Left ventricle myocardium inferior (tissue), 1 donor: ENCODE results near the gene NSUN3. TPM values are rescaled to one million over a fixed set of nuclear protein-coding genes. Genes with fewer than 3 reads are reported as not detected.

Experiments
- DNase-seq: peaks from one replicate; pipeline ENCODE4 v3.0.0-alpha.2; 2020
- H3K27ac ChIP-seq: fragments of 200-600 bp; replicated peaks from 2 replicates; pipeline ENCODE4 v1.8.0; 2021
- H3K27me3 ChIP-seq: fragments of 200-600 bp; 2 replicates; pipeline ENCODE4 v1.8.0; 2021; ENCODE audit warnings: low read depth
- H3K36me3 ChIP-seq: fragments of 200-600 bp; 2 replicates; pipeline ENCODE4 v1.8.0; 2021
- H3K4me1 ChIP-seq: fragments of 200-600 bp; 2 replicates; pipeline ENCODE4 v1.8.0; 2021
- H3K4me3 ChIP-seq: fragments of 200-600 bp; 2 replicates; pipeline ENCODE4 v1.8.0; 2021; ENCODE audit warnings: mild to moderate bottlenecking, moderate library complexity
- H3K9me3 ChIP-seq: fragments of 200-600 bp; replicated peaks from 2 replicates; pipeline ENCODE4 v1.8.0; 2021
- CTCF ChIP-seq: fragments of 200-600 bp; IDR thresholded peaks from 2 replicates; pipeline ENCODE4 v1.8.0; 2021; ENCODE audit warnings: antibody characterized with exemption, mild to moderate bottlenecking, borderline replicate concordance
- intact Hi-C: fragments of 100-400 bp; cut with micrococcal nuclease; formaldehyde crosslinking; loops from one replicate; pipeline ENCODE4 v1.11.0; 2022
- total RNA-seq: library from RNA; stranded (reverse); fragmentation: NEBNext Ultra II Directional; extraction: Animal tissue kit (Norgen Biotek cat#: 25700); gene quantifications from one replicate; pipeline ENCODE4 v1.2.1, GENCODE V29; 2021
- donor health status: DM: no; HTN: yes; CAD: no; lungs with severe emphysema.

The NSUN3 gene
- total RNA-seq, 1 donor from 2014 or later: 5.9 TPM

DNA sequence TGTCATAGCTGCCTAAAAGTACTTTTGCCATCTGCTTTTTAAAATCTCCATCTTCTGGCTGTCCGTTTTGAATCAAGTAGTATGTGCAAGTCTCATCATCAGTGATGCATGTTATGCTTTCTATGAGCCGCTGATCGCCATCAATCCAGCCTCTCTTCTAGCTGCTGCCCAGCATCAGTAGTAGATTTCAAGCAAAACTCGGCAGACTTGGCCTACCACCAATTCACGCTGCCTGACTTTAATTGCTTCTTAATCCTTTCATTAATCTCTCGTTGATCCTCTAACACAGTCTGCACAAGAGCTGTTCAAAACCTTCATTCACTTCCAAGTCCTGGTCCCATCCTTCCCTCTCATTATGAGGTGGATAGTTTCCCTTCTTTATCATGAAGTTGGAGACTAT is 104.9 kb downstream of the NSUN3 start:
- TF ChIP-seq CTCF: no peak
- Histone ChIP-seq H3K36me3 (no peaks in the 10 kb centered on the region), H3K27ac (no peak overlapping the region), H3K27me3 (peaks cover 7% of the 10 kb centered on the region), H3K9me3 (no peaks in the 10 kb centered on the region), H3K4me3 (no peak overlapping the region), H3K4me1 (no peaks in the 10 kb centered on the region)
- intact Hi-C loops: no loop called here
- no peak for DNase-seq

- Histone ChIP-seq H3K27me3 (peaks cover 7% of the 10 kb centered on the region), H3K27ac (no peak overlapping the region), H3K4me3 (no peak overlapping the region), H3K36me3 (no peaks in the 10 kb centered on the region), H3K4me1 (no peaks in the 10 kb centered on the region), H3K9me3 (no peaks in the 10 kb centered on the region)
- TF ChIP-seq CTCF: no peak
- intact Hi-C loops: no loop called here
- no peak for DNase-seq
Measured at GRCh38 chr3:94171954-94172353, 109.1 kb downstream of the NSUN3 start.

- no peak overlapping the region for H3K27ac ChIP-seq
- H3K4me1 ChIP-seq: no peaks in the 10 kb centered on the region
- intact Hi-C loops: no loop called here
- H3K36me3 ChIP-seq: no peaks in the 10 kb centered on the region
- no peaks in the 10 kb centered on the region for H3K9me3 ChIP-seq
- H3K27me3 ChIP-seq: peaks cover 7% of the 10 kb centered on the region
- no peak for DNase-seq
- no peak overlapping the region for H3K4me3 ChIP-seq
- TF ChIP-seq CTCF: no peak
Measured at GRCh38 chr3:94172695-94173310, 109.9 kb downstream of the NSUN3 start.

DNA sequence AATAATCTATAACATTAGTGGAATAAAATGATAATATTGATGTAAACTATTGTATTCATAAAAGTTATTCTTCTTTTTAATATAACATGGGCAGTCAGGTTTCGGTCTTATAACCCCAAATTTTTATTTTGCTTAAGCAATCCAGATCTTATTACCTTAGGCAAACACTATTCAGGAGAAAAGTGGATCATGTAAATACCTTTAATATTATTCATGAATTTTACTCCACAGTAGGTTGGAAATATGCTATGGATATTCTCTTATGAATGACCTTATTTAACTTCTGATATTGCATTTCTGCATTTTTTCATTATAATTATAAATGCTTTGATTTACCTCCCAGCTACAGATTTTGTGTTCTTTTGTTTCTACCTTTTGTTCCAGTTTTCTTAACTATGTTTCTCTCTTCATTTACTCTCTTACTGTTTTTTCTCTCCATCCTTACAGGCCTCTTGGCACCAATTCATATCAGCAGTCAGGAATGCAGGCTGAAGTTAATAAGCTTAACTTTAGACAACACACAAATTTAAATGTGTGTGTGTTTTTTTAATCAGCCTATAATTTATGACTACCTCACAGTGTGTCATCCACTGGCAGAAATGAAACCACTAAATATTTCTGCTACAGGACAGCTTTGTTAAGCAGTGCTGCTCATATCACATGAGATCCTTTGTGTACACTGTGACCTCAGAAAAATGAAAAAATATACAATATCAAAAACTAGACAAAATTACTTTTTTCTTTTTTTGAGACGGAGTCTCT is 111.0 kb downstream of the NSUN3 start:
- no peaks in the 10 kb centered on the region for H3K36me3 ChIP-seq
- no peak overlapping the region for H3K4me3 ChIP-seq
- TF ChIP-seq CTCF: no peak
- DNase-seq: no peak
- no peaks in the 10 kb centered on the region for H3K4me1 ChIP-seq
- peaks cover 7% of the 10 kb centered on the region for H3K27me3 ChIP-seq
- H3K27ac ChIP-seq: no peak overlapping the region
- intact Hi-C loops: no loop called here
- no peaks in the 10 kb centered on the region for H3K9me3 ChIP-seq

GRCh38 chr3:94175677-94176076 is 112.8 kb downstream of the NSUN3 start:
- H3K4me1 ChIP-seq: no peaks in the 10 kb centered on the region

More at GRCh38 chr3:94175677-94176076, 112.8 kb downstream of the NSUN3 start:
- H3K36me3 ChIP-seq: no peaks in the 10 kb centered on the region
- no peak for TF ChIP-seq CTCF
- intact Hi-C loops: no loop called here
- H3K9me3 ChIP-seq: no peaks in the 10 kb centered on the region
- H3K4me3 ChIP-seq: no peak overlapping the region
- H3K27me3 ChIP-seq: peaks cover 4% of the 10 kb centered on the region
- no peak for DNase-seq
- no peak overlapping the region for H3K27ac ChIP-seq
